K562 (cell line): ENCODE measurements around the gene METTL23. TPM values are rescaled to one million over a fixed set of nuclear protein-coding genes. Genes with fewer than 3 reads are reported as not detected.
A peak's percentile ranks its signal among the peaks of the same experiment; 100 is the strongest.

Experiments used
- AFF4 ChIP-seq: sonication (generic); formaldehyde crosslinking; IDR thresholded peaks from 2 replicates; pipeline ENCODE4 v1.8.0; 2023; ENCODE audit warnings: mild to moderate bottlenecking, missing genetic modification reagents
- ATF2 ChIP-seq: sonication (generic); formaldehyde crosslinking; IDR thresholded peaks from 2 replicates; pipeline ENCODE4 v1.8.1; 2022; ENCODE audit warnings: missing genetic modification reagents
- BRD9 ChIP-seq: fragments of 450-650 bp; IDR thresholded peaks from 2 replicates; pipeline ENCODE4 v1.6.1; 2018; ENCODE audit warnings: low read depth; ENCODE audit not compliant: partially characterized antibody
- E2F3 ChIP-seq: fragments of 250-450 bp; sonication (Bioruptor Pico); IDR thresholded peaks from 2 replicates; pipeline ENCODE4 v1.4.0; 2020; ENCODE audit warnings: mild to moderate bottlenecking
- EP400 ChIP-seq: fragments of 450-650 bp; IDR thresholded peaks from 2 replicates; pipeline ENCODE4 v1.6.1; 2017; ENCODE audit warnings: antibody characterized with exemption, mild to moderate bottlenecking, moderate library complexity
- ETS2 ChIP-seq: IDR thresholded peaks from 2 replicates; pipeline ENCODE4 v1.6.1; 2016; ENCODE audit warnings: borderline replicate concordance, missing genetic modification characterization, mild to moderate bottlenecking, moderate library complexity, missing compliant biosample characterization; ENCODE audit not compliant: poor library complexity, severe bottlenecking
- GATAD2B ChIP-seq: fragments of 450-650 bp; IDR thresholded peaks from 2 replicates; pipeline ENCODE4 v1.6.1; 2017; ENCODE audit warnings: mild to moderate bottlenecking, borderline replicate concordance
- HOXB6 ChIP-seq: fragments of 250-450 bp; sonication (Bioruptor Pico); IDR thresholded peaks from 2 replicates; pipeline ENCODE4 v1.5.1; 2022; ENCODE audit warnings: mild to moderate bottlenecking, borderline replicate concordance
- KLF1 ChIP-seq: fragments of 450-650 bp; IDR thresholded peaks from 2 replicates; pipeline ENCODE4 v1.6.1; 2016; ENCODE audit warnings: missing genetic modification characterization, missing compliant biosample characterization
- MEF2A ChIP-seq: IDR thresholded peaks from 2 replicates; pipeline ENCODE4 v1.6.1; 2011; ENCODE audit warnings: low read depth, mild to moderate bottlenecking, low read length, moderate library complexity; ENCODE audit not compliant: control insufficient read depth
- MTF1 ChIP-seq: fragments of 250-450 bp; sonication (Bioruptor Pico); IDR thresholded peaks from 2 replicates; pipeline ENCODE4 v1.9.0; 2021; ENCODE audit warnings: moderate library complexity, mild to moderate bottlenecking, inconsistent platforms, borderline replicate concordance
- PKNOX1 ChIP-seq: fragments of 450-650 bp; IDR thresholded peaks from 2 replicates; pipeline ENCODE4 v1.6.1; 2016
- POLR2H ChIP-seq: IDR thresholded peaks from 2 replicates; pipeline ENCODE4 v1.6.1; 2016; ENCODE audit warnings: missing genetic modification characterization, low read depth, mild to moderate bottlenecking, control low read depth, missing compliant biosample characterization, moderate library complexity
- SMARCA5 ChIP-seq: fragments of 450-650 bp; IDR thresholded peaks from 2 replicates; pipeline ENCODE4 v1.6.1; 2016
- ZBTB8A ChIP-seq: fragments of 450-650 bp; IDR thresholded peaks from 2 replicates; pipeline ENCODE4 v1.6.1; 2018; ENCODE audit warnings: mild to moderate bottlenecking, moderate library complexity; ENCODE audit not compliant: partially characterized antibody
- ZNF121 ChIP-seq: sonication (generic); formaldehyde crosslinking; conservative IDR thresholded peaks from 2 replicates; pipeline ENCODE4 v1.8.0; 2022; ENCODE audit warnings: missing genetic modification reagents
- polyA plus RNA-seq, 8 experiments: library from polyadenylated mRNA; depleted of rRNA in 4 of 8; stranded (reverse) in 5 of 8; unstranded in 3 of 8; fragments of >200 nt; fragmentation: Nextera tagmentation in 2 of 8; fragmentation: Illumina TruSeq in 1 of 8; extraction: Ambion mirVana in 2 of 8; extraction: Trizol in 1 of 8; gene quantifications; 2 replicates each; pipeline versions ENCODE4 v1.2.1 to v1.2.3, GENCODE V29; 2011 to 2014; ENCODE audit warnings: inconsistent platforms in 1 of 8, missing spikeins in 1 of 8
- total RNA-seq, 7 experiments: library from RNA; depleted of rRNA in 6 of 7; stranded (reverse); fragments of >200 nt in 6 of 7; fragmentation: Illumina TruSeq in 2 of 7; extraction: Trizol in 2 of 7; gene quantifications; 2 replicates each; pipeline versions ENCODE4 v1.2.1 to v1.2.3, GENCODE V29; 2011 to 2021; ENCODE audit warnings: low replicate concordance in 1 of 7
- TF ChIP-seq, protein P1 (sequence below), 2 experiments: IDR thresholded peaks; 2 replicates each; pipeline ENCODE4 v1.6.1; 2011; ENCODE audit warnings: borderline replicate concordance in 1 of 2, control low read depth in 1 of 2, low read depth in 1 of 2, low read length in 1 of 2, mild to moderate bottlenecking in 1 of 2, mixed read lengths in 1 of 2, moderate library complexity in 1 of 2; ENCODE audit not compliant: insufficient read depth in 1 of 2, insufficient read length in 1 of 2, poor library complexity in 1 of 2, severe bottlenecking in 1 of 2; ENCODE audit errors: extremely low read depth in 1 of 2
- TF ChIP-seq, protein P2 (sequence below), 2 experiments: fragments of 450-650 bp; IDR thresholded peaks; 2 replicates each; pipeline ENCODE4 v1.6.1; 2016

Gene METTL23
- total and polyA plus RNA-seq, 9 of the 15 experiments (the other 6 are each of a cell fraction or from before 2014, with no cell fraction given) = 29.4 to 67.3 (median 41.6) TPM

GRCh38 chr17:76740329-76741118, 13.9 kb downstream of the METTL23 start (continued):
- TF ChIP-seq PKNOX1 (peak; percentile 37; the same call in 1 of the 2 replicates), HOXB6 (CRISPR knock-in tag) (no peak), POLR2H (tag) (no peak), EP400 (0 out of 2 replicates have a peak, but pooled peaks have one; percentile 21), MEF2A (0 out of 2 replicates have a peak, but pooled peaks have one; percentile 44), AFF4 (CRISPR knock-in tag) (no peak), MTF1 (CRISPR knock-in tag) (no peak), ETS2 (tag) (no peak), SMARCA5 (no peak), E2F3 (CRISPR knock-in tag) (no peak), GATAD2B (no peak), BRD9 (no peak), ZBTB8A (no peak), ATF2 (CRISPR knock-in tag) (no peak), KLF1 (tag) (no peak), ZNF121 (CRISPR knock-in tag) (peak; percentile 62; the same call in 1 of the 2 replicates)
- TF ChIP-seq, protein P1, sequence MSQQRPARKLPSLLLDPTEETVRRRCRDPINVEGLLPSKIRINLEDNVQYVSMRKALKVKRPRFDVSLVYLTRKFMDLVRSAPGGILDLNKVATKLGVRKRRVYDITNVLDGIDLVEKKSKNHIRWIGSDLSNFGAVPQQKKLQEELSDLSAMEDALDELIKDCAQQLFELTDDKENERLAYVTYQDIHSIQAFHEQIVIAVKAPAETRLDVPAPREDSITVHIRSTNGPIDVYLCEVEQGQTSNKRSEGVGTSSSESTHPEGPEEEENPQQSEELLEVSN (IDR thresholded peaks at IDR 0.05; ENCODE audit: borderline replicate concordance in 1 of 2, extremely low read depth in 1 of 2, insufficient read depth in 1 of 2, insufficient read length in 1 of 2, low read depth in 1 of 2, low read length in 1 of 2, poor library complexity in 1 of 2, severe bottlenecking in 1 of 2) = no peak
- TF ChIP-seq, protein P2, sequence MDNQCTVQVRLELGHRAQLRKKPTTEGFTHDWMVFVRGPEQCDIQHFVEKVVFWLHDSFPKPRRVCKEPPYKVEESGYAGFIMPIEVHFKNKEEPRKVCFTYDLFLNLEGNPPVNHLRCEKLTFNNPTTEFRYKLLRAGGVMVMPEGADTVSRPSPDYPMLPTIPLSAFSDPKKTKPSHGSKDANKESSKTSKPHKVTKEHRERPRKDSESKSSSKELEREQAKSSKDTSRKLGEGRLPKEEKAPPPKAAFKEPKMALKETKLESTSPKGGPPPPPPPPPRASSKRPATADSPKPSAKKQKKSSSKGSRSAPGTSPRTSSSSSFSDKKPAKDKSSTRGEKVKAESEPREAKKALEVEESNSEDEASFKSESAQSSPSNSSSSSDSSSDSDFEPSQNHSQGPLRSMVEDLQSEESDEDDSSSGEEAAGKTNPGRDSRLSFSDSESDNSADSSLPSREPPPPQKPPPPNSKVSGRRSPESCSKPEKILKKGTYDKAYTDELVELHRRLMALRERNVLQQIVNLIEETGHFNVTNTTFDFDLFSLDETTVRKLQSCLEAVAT (IDR thresholded peaks at IDR 0.05) = peak in 1 of 2 experiments; percentile 1; a peak in 1 of 4 replicates
